ENCODE measurements around the gene JAM2.

Gene JAM2

DNA sequence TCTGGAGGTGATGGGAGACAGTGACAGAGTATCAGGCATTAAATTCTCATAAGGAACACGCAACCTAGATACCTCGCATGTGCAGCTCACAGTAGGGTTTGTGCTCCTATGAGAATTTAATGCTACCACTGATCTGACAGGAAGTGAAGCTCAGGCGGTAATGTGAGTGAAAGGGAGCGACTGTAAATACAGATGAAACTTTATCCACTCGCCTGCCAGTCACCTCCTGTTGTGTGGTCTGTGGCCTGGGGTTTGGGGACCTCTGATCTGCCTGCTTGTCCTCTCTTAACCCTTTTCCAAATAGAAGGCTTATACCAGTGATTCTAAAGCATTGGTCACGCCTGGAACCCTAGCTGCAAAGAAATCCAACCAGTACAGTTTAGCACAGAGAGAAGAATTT is 111.0 kb downstream of the JAM2 start:
- Mint-ChIP-seq H3K36me3 (ENCODE audit: low read depth) (peaks cover 64% of the 10 kb centered on the region), H3K27ac (no peak overlapping the region), H3K9me3 (no peaks in the 10 kb centered on the region), H3K4me1 (ENCODE audit: low read depth) (no peaks in the 10 kb centered on the region), H3K4me3 (no peak overlapping the region), H3K27me3 (no peaks in the 10 kb centered on the region)
- intact Hi-C loops (cut with micrococcal nuclease): no loop called here

DNA sequence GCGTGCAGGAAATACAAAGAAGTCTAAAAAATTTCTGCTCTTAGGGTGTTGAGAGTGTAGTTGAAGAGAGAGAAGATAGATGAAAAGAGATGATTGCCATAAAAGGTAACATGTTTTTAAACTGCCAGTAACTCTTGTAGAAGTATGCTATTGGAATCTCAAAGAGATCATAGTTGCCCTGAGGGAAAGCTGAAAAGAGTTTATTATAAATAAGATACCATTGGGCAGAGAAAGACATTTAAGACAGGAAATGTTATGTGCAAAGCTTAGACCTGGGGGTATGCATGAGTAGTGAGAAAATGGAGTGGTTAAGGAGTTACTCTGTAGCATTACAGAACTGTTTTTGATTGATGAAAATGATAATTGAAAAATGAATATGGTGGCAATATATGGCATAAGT is 113.4 kb downstream of the JAM2 start:
- Mint-ChIP-seq H3K9me3 (no peaks in the 10 kb centered on the region), H3K4me3 (no peak overlapping the region), H3K36me3 (ENCODE audit: low read depth) (peaks cover 80% of the 10 kb centered on the region), H3K4me1 (ENCODE audit: low read depth) (no peaks in the 10 kb centered on the region), H3K27me3 (no peaks in the 10 kb centered on the region), H3K27ac (no peak overlapping the region)
- intact Hi-C loops (cut with micrococcal nuclease): no loop called here

DNA sequence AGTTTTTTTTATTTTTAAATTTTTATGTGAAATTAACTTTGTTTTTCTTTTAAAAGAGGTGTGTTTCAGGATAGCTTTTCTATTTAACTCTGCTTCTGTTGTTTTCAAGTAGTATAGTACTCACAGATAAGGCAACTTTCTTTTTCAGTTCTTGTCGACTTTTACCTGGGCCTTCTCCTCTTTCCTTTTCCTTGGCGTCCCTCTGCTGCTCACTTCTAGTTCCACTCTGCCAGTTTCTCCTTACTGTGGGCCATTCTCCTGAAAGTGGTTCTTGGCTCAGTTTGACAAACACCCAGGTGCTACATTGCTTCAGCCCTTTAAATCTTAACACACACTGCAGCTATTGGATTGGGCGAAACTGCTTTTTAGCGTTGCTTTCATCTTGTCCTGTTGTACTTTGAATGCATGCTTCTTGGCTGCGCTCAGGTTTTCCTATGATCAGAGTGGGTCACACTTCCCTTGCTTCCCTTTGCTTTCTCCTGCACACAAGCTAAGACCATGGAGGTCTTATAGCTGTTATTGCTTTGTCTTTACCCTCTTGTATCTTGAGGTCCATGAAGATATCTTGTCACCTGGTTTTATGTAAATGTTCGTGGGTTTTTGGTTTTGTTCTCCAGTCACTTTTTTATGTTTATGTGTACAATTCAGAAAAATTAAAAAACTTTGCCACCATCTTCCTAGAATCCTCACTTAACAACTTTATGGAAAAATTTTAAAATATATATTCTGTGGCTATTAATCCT is 117.3 kb downstream of the JAM2 start:
- Mint-ChIP-seq H3K9me3 (no peaks in the 10 kb centered on the region), H3K27ac (no peak overlapping the region), H3K4me3 (no peak overlapping the region), H3K4me1 (ENCODE audit: low read depth) (no peaks in the 10 kb centered on the region), H3K27me3 (no peaks in the 10 kb centered on the region), H3K36me3 (ENCODE audit: low read depth) (peaks cover 92% of the 10 kb centered on the region)
- intact Hi-C loops (cut with micrococcal nuclease): no loop called here

- H3K27ac Mint-ChIP-seq: no peak overlapping the region
Observed at GRCh38 chr21:25757531-25757930, 118.5 kb downstream of the JAM2 start.

GRCh38 chr21:25759573-25759972 is 120.5 kb downstream of the JAM2 start:
- intact Hi-C loops (cut with micrococcal nuclease): no loop called here
- H3K4me1 Mint-ChIP-seq (ENCODE audit: low read depth): no peaks in the 10 kb centered on the region
- H3K36me3 Mint-ChIP-seq (ENCODE audit: low read depth): peaks cover 94% of the 10 kb centered on the region
- no peaks in the 10 kb centered on the region for H3K9me3 Mint-ChIP-seq
- H3K27ac Mint-ChIP-seq: no peak overlapping the region
- H3K4me3 Mint-ChIP-seq: no peak overlapping the region
- no peaks in the 10 kb centered on the region for H3K27me3 Mint-ChIP-seq

More at GRCh38 chr21:25757531-25757930, 118.5 kb downstream of the JAM2 start:
- no peak overlapping the region for H3K4me3 Mint-ChIP-seq
- no peaks in the 10 kb centered on the region for H3K9me3 Mint-ChIP-seq
- H3K4me1 Mint-ChIP-seq (ENCODE audit: low read depth): no peaks in the 10 kb centered on the region
- no peaks in the 10 kb centered on the region for H3K27me3 Mint-ChIP-seq
- peaks cover 94% of the 10 kb centered on the region for H3K36me3 Mint-ChIP-seq (ENCODE audit: low read depth)
- intact Hi-C loops (cut with micrococcal nuclease): no loop called here

GRCh38 chr21:25760061-25760460 is 121.0 kb downstream of the JAM2 start:
- Mint-ChIP-seq H3K36me3 (ENCODE audit: low read depth) (peaks cover 92% of the 10 kb centered on the region), H3K9me3 (no peaks in the 10 kb centered on the region), H3K27me3 (no peaks in the 10 kb centered on the region), H3K4me1 (ENCODE audit: low read depth) (no peaks in the 10 kb centered on the region), H3K27ac (no peak overlapping the region), H3K4me3 (no peak overlapping the region)
- intact Hi-C loops (cut with micrococcal nuclease): no loop called here

- H3K27me3 Mint-ChIP-seq: no peaks in the 10 kb centered on the region
- H3K27ac Mint-ChIP-seq: no peak overlapping the region
- no peaks in the 10 kb centered on the region for H3K4me1 Mint-ChIP-seq (ENCODE audit: low read depth)
- H3K9me3 Mint-ChIP-seq: no peaks in the 10 kb centered on the region
- H3K4me3 Mint-ChIP-seq: no peak overlapping the region
- H3K36me3 Mint-ChIP-seq (ENCODE audit: low read depth): peaks cover 92% of the 10 kb centered on the region
- intact Hi-C loops (cut with micrococcal nuclease): no loop called here
Observed at GRCh38 chr21:25760677-25761076, 121.6 kb downstream of the JAM2 start.

DNA sequence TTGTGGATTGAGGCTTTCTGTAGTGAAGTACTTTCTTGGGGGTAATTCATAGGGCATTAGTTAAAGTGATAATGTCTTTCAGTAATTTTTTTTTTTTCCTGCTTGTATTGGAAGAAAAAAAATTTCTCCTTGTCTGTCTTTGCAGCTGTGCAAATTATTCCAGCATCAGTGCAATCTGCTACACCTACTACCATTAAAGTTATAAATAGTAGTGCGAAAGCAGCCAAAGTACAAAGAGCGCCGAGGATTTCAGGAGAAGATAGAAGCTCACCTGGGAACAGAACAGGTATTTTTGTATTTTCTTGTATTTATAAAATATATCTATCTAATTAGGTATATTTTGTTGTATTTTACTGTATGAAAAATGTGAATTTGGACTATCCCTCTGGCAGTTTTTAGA is 125.0 kb downstream of the JAM2 start:
- H3K4me3 Mint-ChIP-seq: no peak overlapping the region
- H3K9me3 Mint-ChIP-seq: no peaks in the 10 kb centered on the region
- H3K4me1 Mint-ChIP-seq (ENCODE audit: low read depth): no peaks in the 10 kb centered on the region
- intact Hi-C loops (cut with micrococcal nuclease): no loop called here
- H3K27me3 Mint-ChIP-seq: no peaks in the 10 kb centered on the region
- H3K27ac Mint-ChIP-seq: no peak overlapping the region
- H3K36me3 Mint-ChIP-seq (ENCODE audit: low read depth): peaks cover 84% of the 10 kb centered on the region

Measured in dendritic cell treated with granulocyte-macrophage colony-stimulating factor and Interleukin-4, amounts not matched to agents 40 ng/mL and 50 ng/mL, for 4 days (primary cell).